Mesendoderm (in vitro differentiated cells): ENCODE data around the gene MDGA2.

Source experiments
- DNase-seq: peaks from one replicate; pipeline ENCODE4 v3.0.0; 2013
- H2AK5ac ChIP-seq: 2 replicates; pipeline ENCODE4 v1.6.1; 2013; ENCODE audit warnings: low read length, inconsistent platforms
- H2BK120ac ChIP-seq: 2 replicates; pipeline ENCODE4 v1.6.1; 2013; ENCODE audit warnings: low read depth, mild to moderate bottlenecking, low read length, moderate library complexity, mixed read lengths
- H2BK15ac ChIP-seq: replicated peaks from 2 replicates; pipeline ENCODE4 v1.6.1; 2013; ENCODE audit warnings: low read depth, mild to moderate bottlenecking, moderate library complexity
- H2BK5ac ChIP-seq: 2 replicates; pipeline ENCODE4 v1.6.1; 2013; ENCODE audit warnings: low read length, inconsistent platforms
- H3K18ac ChIP-seq: 2 replicates; pipeline ENCODE4 v1.6.1; 2013; ENCODE audit warnings: mild to moderate bottlenecking, low read length, mixed read lengths
- H3K23ac ChIP-seq: one replicate; pipeline ENCODE4 v1.6.1; 2013; ENCODE audit warnings: low read length
- H3K27ac ChIP-seq: 2 replicates; pipeline ENCODE4 v1.5.1; 2013; ENCODE audit warnings: low read depth, mild to moderate bottlenecking, inconsistent platforms, low read length, moderate library complexity
- H3K27me3 ChIP-seq: 2 replicates; pipeline ENCODE4 v1.6.1; 2013; ENCODE audit warnings: low read length, control low read depth, mild to moderate bottlenecking, inconsistent platforms; ENCODE audit not compliant: insufficient read depth, poor library complexity
- H3K36me3 ChIP-seq: 2 replicates; pipeline ENCODE4 v1.6.1; 2013; ENCODE audit warnings: low read length, inconsistent platforms; ENCODE audit not compliant: control insufficient read depth, insufficient read depth
- H3K4ac ChIP-seq: one replicate; pipeline ENCODE4 v1.6.1; 2013; ENCODE audit warnings: low read depth, mild to moderate bottlenecking, low read length, moderate library complexity
- H3K4me1 ChIP-seq: 2 replicates; pipeline ENCODE4 v1.6.1; 2013; ENCODE audit warnings: low read depth, low read length, inconsistent platforms; ENCODE audit not compliant: control insufficient read depth
- H3K4me2 ChIP-seq: 2 replicates; pipeline ENCODE4 v1.6.1; 2013; ENCODE audit warnings: low read length
- H3K4me3 ChIP-seq: 2 replicates; pipeline ENCODE4 v1.5.1; 2013; ENCODE audit warnings: mild to moderate bottlenecking, low read length
- H3K56ac ChIP-seq: one replicate; pipeline ENCODE4 v1.6.1; 2013; ENCODE audit warnings: low read length
- H3K79me1 ChIP-seq: 2 replicates; pipeline ENCODE4 v1.6.1; 2013; ENCODE audit warnings: low read length, inconsistent platforms
- H3K79me2 ChIP-seq: 2 replicates; pipeline ENCODE4 v1.6.1; 2013; ENCODE audit warnings: mild to moderate bottlenecking, low read length; ENCODE audit not compliant: control insufficient read depth, insufficient read depth
- H3K9ac ChIP-seq: 2 replicates; pipeline ENCODE4 v1.6.1; 2013; ENCODE audit warnings: low read length, inconsistent platforms
- H4K5ac ChIP-seq: one replicate; pipeline ENCODE4 v1.6.1; 2013; ENCODE audit warnings: low read length
- H4K8ac ChIP-seq: one replicate; pipeline ENCODE4 v1.6.1; 2013; ENCODE audit warnings: low read depth, mild to moderate bottlenecking, control low read depth, low read length, moderate library complexity
- WGBS: extraction: QIAGEN DNeasy Blood & Tissue Kit; methylation state at CpG from one replicate; pipeline ENCODE4 v1.1.7; 2013; ENCODE audit warnings: low lambda C conversion rate, missing lambda C conversion rate; ENCODE audit not compliant: insufficient coverage; ENCODE audit errors: extremely low coverage; 5-methylcytosine and 5-hydroxymethylcytosine counted together

MDGA2 gene

GRCh38 chr14:47705683-47706082 lies 30.3 kb upstream of the MDGA2 start:
- Histone ChIP-seq H3K23ac (no peak overlapping the region), H3K4me2 (no peak overlapping the region), H2BK15ac (no peak overlapping the region), H3K79me1 (no peaks in the 10 kb centered on the region), H3K27me3 (no peaks in the 10 kb centered on the region), H3K18ac (no peak overlapping the region), H4K5ac (no peak overlapping the region), H3K79me2 (no peaks in the 10 kb centered on the region), H3K27ac (no peak overlapping the region), H3K4ac (no peak overlapping the region), H3K56ac (no peak overlapping the region), H2BK120ac (no peak overlapping the region), H3K9ac (no peak overlapping the region), H4K8ac (no peak overlapping the region), H3K4me3 (no peak overlapping the region), H3K36me3 (no peaks in the 10 kb centered on the region), H2BK5ac (no peak overlapping the region), H2AK5ac (no peak overlapping the region), H3K4me1 (no peaks in the 10 kb centered on the region)
- no peak for DNase-seq
- WGBS, result no CpG with 5 or more reads among the region's 2 CpGs

GRCh38 chr14:47691829-47692228 lies 16.4 kb upstream of the MDGA2 start:
- H3K4ac ChIP-seq, result no peak overlapping the region
- no peak overlapping the region for H3K9ac ChIP-seq
- H3K23ac ChIP-seq, result no peak overlapping the region
- H3K27me3 ChIP-seq, result no peaks in the 10 kb centered on the region
- no peak overlapping the region for H2AK5ac ChIP-seq
- H3K56ac ChIP-seq, result no peak overlapping the region
- no peak overlapping the region for H2BK5ac ChIP-seq
- H3K27ac ChIP-seq, result no peak overlapping the region
- H2BK15ac ChIP-seq, result no peak overlapping the region
- no peak overlapping the region for H4K5ac ChIP-seq
- H3K4me2 ChIP-seq, result no peak overlapping the region
- H3K79me1 ChIP-seq, result no peaks in the 10 kb centered on the region
- H3K36me3 ChIP-seq, result no peaks in the 10 kb centered on the region
- no peak overlapping the region for H2BK120ac ChIP-seq
- H3K79me2 ChIP-seq, result no peaks in the 10 kb centered on the region
- no peaks in the 10 kb centered on the region for H3K4me1 ChIP-seq
- H3K4me3 ChIP-seq, result no peak overlapping the region
- no peak for DNase-seq
- H4K8ac ChIP-seq, result no peak overlapping the region
- H3K18ac ChIP-seq, result no peak overlapping the region

GRCh38 chr14:47678993-47679392 lies 3.6 kb upstream of the MDGA2 start:
- no peak overlapping the region for H3K56ac ChIP-seq
- H3K23ac ChIP-seq, result no peak overlapping the region
- H3K18ac ChIP-seq, result no peak overlapping the region
- WGBS, result no CpG with 5 or more reads among the region's 1 CpG
- no peak overlapping the region for H2BK15ac ChIP-seq
- peaks cover 7% of the 10 kb centered on the region for H3K27me3 ChIP-seq
- H2BK120ac ChIP-seq, result no peak overlapping the region
- H3K79me2 ChIP-seq, result no peaks in the 10 kb centered on the region
- peak; percentile 37 for DNase-seq
- H3K4ac ChIP-seq, result no peak overlapping the region
- no peaks in the 10 kb centered on the region for H3K4me1 ChIP-seq
- H3K79me1 ChIP-seq, result no peaks in the 10 kb centered on the region
- H3K27ac ChIP-seq, result no peak overlapping the region
- no peak overlapping the region for H4K5ac ChIP-seq
- H3K4me2 ChIP-seq, result no peak overlapping the region
- no peak overlapping the region for H2BK5ac ChIP-seq
- H3K4me3 ChIP-seq, result no peak overlapping the region
- H3K36me3 ChIP-seq, result no peaks in the 10 kb centered on the region
- H2AK5ac ChIP-seq, result no peak overlapping the region
- no peak overlapping the region for H4K8ac ChIP-seq
- no peak overlapping the region for H3K9ac ChIP-seq

- no peak overlapping the region for H2BK5ac ChIP-seq
- H3K4me2 ChIP-seq, result no peak overlapping the region
- H3K4me1 ChIP-seq, result no peaks in the 10 kb centered on the region
- no peak overlapping the region for H3K9ac ChIP-seq
- H2BK15ac ChIP-seq, result no peak overlapping the region
- no peaks in the 10 kb centered on the region for H3K36me3 ChIP-seq
- H2BK120ac ChIP-seq, result no peak overlapping the region
- H4K5ac ChIP-seq, result no peak overlapping the region
- H3K79me2 ChIP-seq, result no peaks in the 10 kb centered on the region
- DNase-seq, result peak; percentile 31
- H3K27me3 ChIP-seq, result peaks cover 11% of the 10 kb centered on the region
- no CpG with 5 or more reads among the region's 2 CpGs for WGBS
- H3K79me1 ChIP-seq, result no peaks in the 10 kb centered on the region
- H3K4me3 ChIP-seq, result no peak overlapping the region
- no peak overlapping the region for H3K23ac ChIP-seq
- H2AK5ac ChIP-seq, result no peak overlapping the region
- no peak overlapping the region for H3K56ac ChIP-seq
- no peak overlapping the region for H3K18ac ChIP-seq
- H4K8ac ChIP-seq, result no peak overlapping the region
- H3K27ac ChIP-seq, result no peak overlapping the region
- no peak overlapping the region for H3K4ac ChIP-seq
These were observed 2.8 kb upstream of the MDGA2 start for GRCh38 chr14:47678157-47678556.

GRCh38 chr14:47676315-47676617 lies 861 bp upstream of the MDGA2 start:
- Histone ChIP-seq H3K4me1 (no peaks in the 10 kb centered on the region), H3K79me1 (no peaks in the 10 kb centered on the region), H3K9ac (peak overlapping the region; percentile 47), H4K8ac (no peak overlapping the region), H4K5ac (no peak overlapping the region), H3K18ac (no peak overlapping the region), H3K27me3 (peaks cover 16% of the 10 kb centered on the region), H3K56ac (peak overlapping the region; percentile 54), H3K36me3 (no peaks in the 10 kb centered on the region), H3K4ac (no peak overlapping the region), H3K79me2 (no peaks in the 10 kb centered on the region), H2BK5ac (no peak overlapping the region), H3K4me2 (peak overlapping the region; percentile 90), H3K27ac (no peak overlapping the region), H2AK5ac (no peak overlapping the region), H3K23ac (no peak overlapping the region), H2BK15ac (no peak overlapping the region), H2BK120ac (no peak overlapping the region), H3K4me3 (peak overlapping the region; percentile 55)
- no CpG with 5 or more reads among the region's 15 CpGs for WGBS
- DNase-seq, result no peak

GRCh38 chr14:47674543-47675465 lies 601 bp downstream of the MDGA2 start:
- Histone ChIP-seq H3K9ac (peak overlapping the region; percentile 26), H3K56ac (peak overlapping the region; percentile 17), H3K4me1 (no peaks in the 10 kb centered on the region), H2BK15ac (no peak overlapping the region), H2BK120ac (no peak overlapping the region), H3K4me2 (peak overlapping the region; percentile 95), H3K36me3 (no peaks in the 10 kb centered on the region), H3K23ac (no peak overlapping the region), H3K18ac (no peak overlapping the region), H3K4ac (no peak overlapping the region), H3K27me3 (peaks cover 16% of the 10 kb centered on the region), H4K8ac (no peak overlapping the region), H2BK5ac (no peak overlapping the region), H3K79me1 (no peaks in the 10 kb centered on the region), H3K27ac (no peak overlapping the region), H3K79me2 (no peaks in the 10 kb centered on the region), H2AK5ac (no peak overlapping the region), H4K5ac (no peak overlapping the region), H3K4me3 (peak overlapping the region; percentile 55)
- peak; percentile 55 for DNase-seq
- WGBS, result no CpG with 5 or more reads among the region's 81 CpGs
